Uterus (tissue), 4 donors: Measurements from ENCODE around the gene ALKBH8. TPM values are rescaled to one million over a fixed set of nuclear protein-coding genes. Genes with fewer than 3 reads are reported as not detected.
"Not testable (repeated sequence)": the region's sequence is repeated elsewhere in the genome, so short reads cannot be mapped to it uniquely, and the experiment has no call there.

ENCODE experiments used
- DNase-seq, 2 donors: peaks; one replicate each; pipeline ENCODE4 v3.0.0-alpha.2; 2019 to 2020
- H3K27ac ChIP-seq, 2 donors: fragments of 200-600 bp; sonication (generic); 1 replicate in 1 of 2; 2 replicates in 1 of 2; pipeline ENCODE4 v1.5.1; 2016 to 2018
- H3K27me3 ChIP-seq, 2 donors: fragments of 200-600 bp; sonication (generic); one replicate each; pipeline ENCODE4 v1.5.1; 2018 to 2019; ENCODE audit warnings: control low read depth in 1 of 2
- H3K36me3 ChIP-seq, 2 donors: fragments of 200-600 bp; sonication (generic); one replicate each; pipeline ENCODE4 v1.5.1; 2019; ENCODE audit warnings: control low read depth in 1 of 2
- H3K4me1 ChIP-seq, 2 donors: fragments of 200-600 bp; sonication (generic); one replicate each; pipeline ENCODE4 v1.5.1; 2018 to 2019; ENCODE audit warnings: control low read depth in 1 of 2
- H3K4me3 ChIP-seq, 2 donors: fragments of 200-600 bp; sonication (generic); 1 replicate in 1 of 2; 2 replicates in 1 of 2; pipeline ENCODE4 v1.5.1; 2018 to 2019; ENCODE audit warnings: mild to moderate bottlenecking in 1 of 2
- H3K9me3 ChIP-seq, 2 donors: fragments of 200-600 bp; sonication (generic); one replicate each; pipeline ENCODE4 v1.5.1; 2019; ENCODE audit warnings: control low read depth in 1 of 2
- CTCF ChIP-seq, 4 experiments: fragments of 200-600 bp in 2 of 4; fragments of 450-650 bp in 2 of 4; sonication (generic) in 2 of 4; IDR thresholded peaks; one replicate each; pipeline ENCODE4 v1.5.1; 2016 to 2019; ENCODE audit warnings: antibody characterized with exemption in 4 of 4, mild to moderate bottlenecking in 2 of 4, moderate library complexity in 1 of 4
- POLR2A ChIP-seq, 2 donors: fragments of 450-650 bp; IDR thresholded peaks; one replicate each; pipeline ENCODE4 v1.6.1; 2016; ENCODE audit warnings: antibody characterized with exemption in 2 of 2, mild to moderate bottlenecking in 1 of 2, moderate library complexity in 1 of 2
- intact Hi-C: fragments of 100-400 bp; cut with DNase I; formaldehyde crosslinking; loops from one replicate; pipeline ENCODE4 v1.15.1; 2023; ENCODE audit warnings: low total_unique reads
- total RNA-seq, 4 donors: library from RNA; depleted of rRNA in 3 of 4; stranded (reverse); fragments of >200 nt in 3 of 4; gene quantifications; one replicate each; pipeline versions ENCODE4 v1.1.0 to v1.2.4, GENCODE V29; 2014 to 2023
- donor health status: DM: yes; HTN: yes; CAD: no.

The ALKBH8 gene
- total RNA-seq, 4 donors from 2014 or later = 5.1 to 26.1 (median 7.4) TPM

DNA sequence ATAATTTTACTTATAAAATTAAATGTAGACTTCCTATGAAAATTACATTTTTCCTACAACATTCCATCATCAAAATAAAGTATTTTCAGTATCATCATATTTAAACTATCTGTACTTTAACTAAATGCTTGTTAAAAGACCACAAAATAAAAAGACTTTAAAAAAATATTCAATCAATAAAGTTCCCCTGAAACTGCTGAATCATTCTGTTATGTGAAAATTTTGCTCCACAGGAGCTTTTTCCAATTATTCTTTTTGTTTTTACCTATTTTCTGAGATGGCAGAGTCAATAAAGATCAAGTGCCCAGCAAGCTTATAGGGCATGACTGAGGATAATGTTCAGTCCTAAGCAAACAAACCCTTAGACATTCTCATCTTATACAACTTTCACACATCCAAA lies 27.3 kb downstream of the ALKBH8 start:
- TF ChIP-seq CTCF (IDR thresholded peaks at IDR 0.05) (no peak), POLR2A (IDR thresholded peaks at IDR 0.05) (no peak)
- no peak for DNase-seq
- no peaks in the 10 kb centered on the region for H3K36me3 ChIP-seq
- no peaks in the 10 kb centered on the region for H3K4me1 ChIP-seq
- no peak overlapping the region for H3K4me3 ChIP-seq
- no peaks in the 10 kb centered on the region for H3K27me3 ChIP-seq
- intact Hi-C loops = no loop called here
- H3K9me3 ChIP-seq = no peaks in the 10 kb centered on the region
- H3K27ac ChIP-seq = no peak overlapping the region

GRCh38 chr11:107537155-107537554 lies 28.4 kb downstream of the ALKBH8 start:
- H3K4me1 ChIP-seq, H3K27ac ChIP-seq, intact Hi-C loops, DNase-seq, H3K9me3 ChIP-seq, H3K27me3 ChIP-seq, H3K36me3 ChIP-seq, H3K4me3 ChIP-seq: not testable (repeated sequence)

GRCh38 chr11:107526197-107526596 lies 39.3 kb downstream of the ALKBH8 start:
- H3K27me3 ChIP-seq = no peaks in the 10 kb centered on the region
- TF ChIP-seq POLR2A (IDR thresholded peaks at IDR 0.05) = no peak
- no peak for TF ChIP-seq CTCF (IDR thresholded peaks at IDR 0.05)
- no peaks in the 10 kb centered on the region for H3K4me1 ChIP-seq
- H3K9me3 ChIP-seq = no peaks in the 10 kb centered on the region
- H3K36me3 ChIP-seq = no peaks in the 10 kb centered on the region
- no peak overlapping the region for H3K27ac ChIP-seq
- intact Hi-C loops = no loop called here
- DNase-seq = no peak
- H3K4me3 ChIP-seq = no peak overlapping the region

- no peaks in the 10 kb centered on the region for H3K9me3 ChIP-seq
- no peak for TF ChIP-seq CTCF (IDR thresholded peaks at IDR 0.05)
- no peak for TF ChIP-seq POLR2A (IDR thresholded peaks at IDR 0.05)
- intact Hi-C loops = no loop called here
- no peak for DNase-seq
- no peaks in the 10 kb centered on the region for H3K36me3 ChIP-seq
- H3K27me3 ChIP-seq = no peaks in the 10 kb centered on the region
- H3K4me1 ChIP-seq = no peaks in the 10 kb centered on the region
- H3K27ac ChIP-seq = no peak overlapping the region
- H3K4me3 ChIP-seq = no peak overlapping the region
Measured at GRCh38 chr11:107508858-107509244, 56.7 kb downstream of the ALKBH8 start.

GRCh38 chr11:107508201-107508857 lies 57.2 kb downstream of the ALKBH8 start:
- DNase-seq = no peak
- no peak overlapping the region for H3K4me3 ChIP-seq
- intact Hi-C loops = no loop called here
- H3K27ac ChIP-seq = no peak overlapping the region
- no peaks in the 10 kb centered on the region for H3K9me3 ChIP-seq
- TF ChIP-seq POLR2A (IDR thresholded peaks at IDR 0.05) (no peak), CTCF (IDR thresholded peaks at IDR 0.05) (no peak)
- no peaks in the 10 kb centered on the region for H3K4me1 ChIP-seq
- H3K36me3 ChIP-seq = no peaks in the 10 kb centered on the region
- no peaks in the 10 kb centered on the region for H3K27me3 ChIP-seq
